ENCODE results near the gene PEPD. TPM values are rescaled to one million over a fixed set of nuclear protein-coding genes. Genes with fewer than 3 reads are reported as not detected.

Gene PEPD
- total RNA-seq, 1 experiment from 2014 or later = 40.5 TPM

- RAD21 ChIA-PET (ENCODE audit: low non-redundant PET in 1 of 2, low total read pairs in 2 of 2, uncharacterized antibody in 2 of 2, unreplicated experiment in 2 of 2) = no interaction called here
- Histone ChIP-seq H2AFZ (ENCODE audit: low read depth, low read length, poor library complexity, severe bottlenecking) (no peak overlapping the region), H3K9me3 (ENCODE audit: control insufficient read depth in 1 of 2, insufficient read depth in 1 of 2, low read depth in 1 of 2, low read length in 2 of 2) (no peaks in the 10 kb centered on the region), H3K4me1 (ENCODE audit: control insufficient read depth in 1 of 2, insufficient read depth in 2 of 2, low read length in 2 of 2) (no peaks in the 10 kb centered on the region), H3K36me3 (ENCODE audit: control insufficient read depth in 1 of 2, insufficient read depth in 2 of 2, low read length in 2 of 2) (no peaks in the 10 kb centered on the region), H3K9me2 (ENCODE audit: insufficient read depth) (no peaks in the 10 kb centered on the region), H3K27me3 (ENCODE audit: insufficient read depth, low read length) (peaks cover 12% of the 10 kb centered on the region; the same call in 1 of the 2 replicates), H3K9ac (ENCODE audit: low read length) (no peak overlapping the region), H3K4me3 (replicated peaks in 1 of 2; ENCODE audit: low read depth in 1 of 2, low read length in 2 of 2) (no peak overlapping the region), H4K20me1 (ENCODE audit: insufficient read depth) (no peaks in the 10 kb centered on the region), H3K79me2 (ENCODE audit: insufficient read depth, low read length) (no peaks in the 10 kb centered on the region), H3K27ac (ENCODE audit: low read depth, low read length) (no peak overlapping the region), H3K4me2 (ENCODE audit: low read length) (no peak overlapping the region)
- intact Hi-C loops (cut with micrococcal nuclease) = no loop called here
- POLR2A ChIA-PET = no interaction called here
- no TSS peak for BruUV-seq (replicated peaks)
- TF ChIP-seq ATF3 (IDR thresholded peaks at IDR 0.05) = no peak
- TF ChIP-seq SRF (IDR thresholded peaks at IDR 0.05; ENCODE audit: low read depth) = no peak
- TF ChIP-seq YY1 (IDR thresholded peaks at IDR 0.05; ENCODE audit: extremely low read depth, insufficient replicate concordance, low read depth, low read length) = no peak
- no peak for TF ChIP-seq POLR2AphosphoS5 (IDR thresholded peaks at IDR 0.05; ENCODE audit: low read depth, low read length)
- TF ChIP-seq ELF1 (IDR thresholded peaks at IDR 0.05; ENCODE audit: borderline replicate concordance, low read depth) = no peak
- no peak for TF ChIP-seq CBX3 (IDR thresholded peaks at IDR 0.05; ENCODE audit: low read depth)
- no peak for TF ChIP-seq ZBTB33 (IDR thresholded peaks at IDR 0.05; ENCODE audit: extremely low read depth, insufficient replicate concordance, low read length)
- no peak for TF ChIP-seq CEBPB (IDR thresholded peaks at IDR 0.05; ENCODE audit: low read depth)
- TF ChIP-seq POLR2A (IDR thresholded peaks at IDR 0.05; ENCODE audit: borderline replicate concordance, extremely low read depth, insufficient read depth, insufficient read length) = no peak
- no peak for TF ChIP-seq TCF7L2 (IDR thresholded peaks at IDR 0.05; ENCODE audit: borderline replicate concordance, extremely low read depth, insufficient read depth, insufficient read length)
- no peak for TF ChIP-seq SP1 (IDR thresholded peaks at IDR 0.05; ENCODE audit: low read depth)
- TF ChIP-seq ZNF274 (IDR thresholded peaks at IDR 0.05; ENCODE audit: low read depth, low read length) = no peak
- TF ChIP-seq CTCF (IDR thresholded peaks at IDR 0.05 in 2 of 3, conservative IDR thresholded peaks at IDR 0.05 in 1 of 3; ENCODE audit: borderline replicate concordance in 1 of 3, insufficient read depth in 1 of 3, low read depth in 2 of 3, low read length in 2 of 3) = no peak
- TF ChIP-seq SIN3A (IDR thresholded peaks at IDR 0.05; ENCODE audit: low read depth) = no peak
- no peak for TF ChIP-seq EGR1 (IDR thresholded peaks at IDR 0.05; ENCODE audit: low read depth)
- no peak for TF ChIP-seq EZH2 (IDR thresholded peaks at IDR 0.05)
- TF ChIP-seq REST (IDR thresholded peaks at IDR 0.05; ENCODE audit: low read depth) = no peak
- no peak for TF ChIP-seq FOSL1 (IDR thresholded peaks at IDR 0.05; ENCODE audit: low read depth)
- TF ChIP-seq RAD21 (IDR thresholded peaks at IDR 0.05; ENCODE audit: low read depth) = no peak
- CTCF ChIA-PET = no interaction called here
- ATAC-seq (no peak), DNase-seq (ENCODE audit: low read depth, low spot score) (no peak)
These were observed 36.1 kb upstream of the PEPD start for GRCh38 chr19:33557720-33558119.

Measured in HCT116 (cell line).